GM12875 (cell line): ENCODE results near the gene WFDC10A.
"Not testable (repeated sequence)": the region's sequence is repeated elsewhere in the genome, so short reads cannot be mapped to it uniquely, and the experiment has no call there.

Experiments used
- H3K4me3 ChIP-seq: one replicate; pipeline ENCODE4 v1.5.1; 2011; ENCODE audit warnings: low read depth, low read length, control low read depth
- TF ChIP-seq, protein P1 (sequence below): IDR thresholded peaks from 2 replicates; pipeline ENCODE4 v1.5.1; 2011; ENCODE audit warnings: low read depth, mild to moderate bottlenecking, control low read depth, inconsistent platforms, low read length, moderate library complexity, borderline replicate concordance; ENCODE audit not compliant: insufficient read depth

The WFDC10A gene

GRCh38 chr20:45626540-45626939, 3.0 kb upstream of the WFDC10A start:
- TF ChIP-seq, protein P1, sequence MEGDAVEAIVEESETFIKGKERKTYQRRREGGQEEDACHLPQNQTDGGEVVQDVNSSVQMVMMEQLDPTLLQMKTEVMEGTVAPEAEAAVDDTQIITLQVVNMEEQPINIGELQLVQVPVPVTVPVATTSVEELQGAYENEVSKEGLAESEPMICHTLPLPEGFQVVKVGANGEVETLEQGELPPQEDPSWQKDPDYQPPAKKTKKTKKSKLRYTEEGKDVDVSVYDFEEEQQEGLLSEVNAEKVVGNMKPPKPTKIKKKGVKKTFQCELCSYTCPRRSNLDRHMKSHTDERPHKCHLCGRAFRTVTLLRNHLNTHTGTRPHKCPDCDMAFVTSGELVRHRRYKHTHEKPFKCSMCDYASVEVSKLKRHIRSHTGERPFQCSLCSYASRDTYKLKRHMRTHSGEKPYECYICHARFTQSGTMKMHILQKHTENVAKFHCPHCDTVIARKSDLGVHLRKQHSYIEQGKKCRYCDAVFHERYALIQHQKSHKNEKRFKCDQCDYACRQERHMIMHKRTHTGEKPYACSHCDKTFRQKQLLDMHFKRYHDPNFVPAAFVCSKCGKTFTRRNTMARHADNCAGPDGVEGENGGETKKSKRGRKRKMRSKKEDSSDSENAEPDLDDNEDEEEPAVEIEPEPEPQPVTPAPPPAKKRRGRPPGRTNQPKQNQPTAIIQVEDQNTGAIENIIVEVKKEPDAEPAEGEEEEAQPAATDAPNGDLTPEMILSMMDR = no peak
- no peak overlapping the region for H3K4me3 ChIP-seq

- TF ChIP-seq, protein P1 = no peak
- H3K4me3 ChIP-seq = no peak overlapping the region
Measured at GRCh38 chr20:45630371-45630770, 832 bp downstream of the WFDC10A start.

DNA sequence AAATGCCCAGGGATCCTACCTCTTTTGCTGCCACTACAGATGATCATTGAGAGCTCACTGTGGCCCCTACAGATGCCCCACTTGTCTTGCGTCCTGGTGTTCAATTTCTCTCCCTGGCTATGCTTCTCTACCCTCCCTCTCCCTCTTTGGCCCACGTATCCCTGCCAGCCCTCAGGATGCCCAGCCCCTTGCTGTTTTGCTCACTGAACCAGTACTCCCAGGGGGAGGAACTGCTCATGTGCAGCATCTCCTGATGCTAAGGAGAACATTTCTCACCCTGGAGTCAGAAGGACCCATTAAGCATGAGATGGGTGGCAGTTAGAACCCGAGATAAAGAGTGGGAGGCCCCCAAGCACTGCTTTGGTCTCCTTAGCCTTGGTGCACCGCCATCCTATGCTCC, 1.6 kb downstream of the WFDC10A start, which contains the start of gene WFDC9:
TSS of gene WFDC9 (minus strand) at position 101 of the 400 bp plus-strand sequence. CDS start 21,103 bp downstream, outside the sequence.
- H3K4me3 ChIP-seq = no peak within 1 kb of the TSS
- TF ChIP-seq, protein P1 = no peak

- no peak overlapping the region for H3K4me3 ChIP-seq
- TF ChIP-seq, protein P1 = no peak
Measured at GRCh38 chr20:45636513-45636912, 7.0 kb downstream of the WFDC10A start.

DNA sequence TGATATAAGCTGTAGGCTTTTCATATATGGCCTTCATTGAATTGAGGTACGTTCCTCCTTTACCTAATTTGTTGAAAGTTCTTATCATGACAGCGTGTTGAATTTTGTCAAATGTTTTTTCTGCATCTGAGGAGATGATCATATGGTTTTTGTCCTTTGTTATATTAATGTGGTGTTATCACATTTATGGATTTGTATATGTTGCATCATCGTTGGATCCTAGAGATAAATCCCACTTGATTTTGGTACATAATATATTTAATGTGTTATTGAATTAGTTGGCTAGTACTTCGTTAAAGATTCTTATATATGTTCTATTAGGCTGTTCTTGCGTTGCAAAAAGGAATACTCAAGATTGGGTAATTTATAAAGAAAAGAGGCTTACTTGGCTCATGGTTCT, 10.1 kb downstream of the WFDC10A start:
- H3K4me3 ChIP-seq = no peak overlapping the region
- TF ChIP-seq, protein P1 = no peak

GRCh38 chr20:45641076-45641475, 11.5 kb downstream of the WFDC10A start:
- not testable (repeated sequence) for H3K4me3 ChIP-seq

DNA sequence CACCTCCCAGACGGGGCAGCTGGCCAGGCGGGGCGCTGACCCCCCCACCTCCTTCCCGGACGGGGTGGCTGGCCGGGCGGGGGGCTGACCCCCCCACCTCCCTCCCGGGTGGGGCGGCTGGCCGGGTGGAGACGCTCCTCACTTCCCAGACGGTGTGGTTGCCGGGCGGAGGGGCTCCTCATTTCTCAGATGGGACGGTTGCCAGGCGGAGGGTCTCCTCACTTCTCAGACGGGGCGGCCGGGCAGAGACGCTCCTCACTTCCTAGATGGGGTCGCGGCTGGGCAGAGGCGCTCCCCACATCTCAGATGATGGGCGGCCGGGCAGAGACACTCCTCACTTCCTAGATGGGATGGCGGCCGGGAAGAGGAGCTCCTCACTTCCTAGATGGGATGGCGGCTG, 16.3 kb downstream of the WFDC10A start:
- H3K4me3 ChIP-seq = not testable (repeated sequence)

- H3K4me3 ChIP-seq = no peak overlapping the region
- TF ChIP-seq, protein P1 = no peak
Measured at GRCh38 chr20:45646875-45647274, 17.3 kb downstream of the WFDC10A start.
